Neural cell (in vitro differentiated cells): ENCODE measurements around the gene GPNMB. TPM values are rescaled to one million over a fixed set of nuclear protein-coding genes. Genes with fewer than 3 reads are reported as not detected.

Experiments used
- H2AFZ ChIP-seq: fragments of 200-600, 300-800 bp; sonication (generic), shearing (Covaris generic); 2 replicates; pipeline ENCODE4 v1.6.0; 2014; ENCODE audit warnings: low read depth, mild to moderate bottlenecking, antibody characterized with exemption, low read length, moderate library complexity
- H3F3A ChIP-seq: fragments of 200-600 bp; shearing (Covaris generic); 2 replicates; pipeline ENCODE4 v1.6.1; 2016; ENCODE audit warnings: mild to moderate bottlenecking, moderate library complexity, mixed read lengths, antibody characterized with exemption, low read length; ENCODE audit not compliant: insufficient read depth, poor library complexity, severe bottlenecking
- H3K27ac ChIP-seq: fragments of 200-600, 300-800 bp; sonication (generic), shearing (Covaris generic); 2 replicates; pipeline ENCODE4 v1.5.1; 2014; ENCODE audit warnings: mild to moderate bottlenecking, low read length, moderate library complexity
- H3K27me3 ChIP-seq: fragments of 300-800, 200-600 bp; sonication (generic), shearing (Covaris generic); 2 replicates; pipeline ENCODE4 v1.6.0; 2014; ENCODE audit warnings: mild to moderate bottlenecking, low read depth, low read length, moderate library complexity; ENCODE audit not compliant: insufficient read depth
- H3K36me3 ChIP-seq: fragments of 300-800, 200-600 bp; sonication (generic), shearing (Covaris generic); 2 replicates; pipeline ENCODE4 v1.5.1; 2014; ENCODE audit warnings: mild to moderate bottlenecking, antibody characterized with exemption, low read length, moderate library complexity; ENCODE audit not compliant: insufficient read depth
- H3K4me2 ChIP-seq: fragments of 300-800, 200-600 bp; sonication (generic), shearing (Covaris generic); 2 replicates; pipeline ENCODE4 v1.6.0; 2014; ENCODE audit warnings: mild to moderate bottlenecking, low read length
- H3K4me3 ChIP-seq: fragments of 300-800, 200-600 bp; sonication (generic), shearing (Covaris generic); 2 replicates; pipeline ENCODE4 v1.5.1; 2014; ENCODE audit warnings: mild to moderate bottlenecking, low read length, moderate library complexity
- H3K79me2 ChIP-seq: fragments of 200-600 bp; shearing (Covaris generic); replicated peaks from 2 replicates; pipeline ENCODE4 v1.6.0; 2014; ENCODE audit warnings: mild to moderate bottlenecking, low read length, moderate library complexity; ENCODE audit not compliant: insufficient read depth
- H3K9ac ChIP-seq: fragments of 300-800, 200-600 bp; sonication (generic), shearing (Covaris generic); 2 replicates; pipeline ENCODE4 v1.6.1; 2016; ENCODE audit warnings: mild to moderate bottlenecking, low read length, mixed read lengths
- H3K9me2 ChIP-seq: fragments of 200-600 bp; shearing (Covaris generic); 2 replicates; pipeline ENCODE4 v1.6.1; 2016; ENCODE audit warnings: mild to moderate bottlenecking, low read length, mixed read lengths; ENCODE audit not compliant: insufficient read depth
- H3K9me3 ChIP-seq: fragments of 200-600, 300-800 bp; sonication (generic), shearing (Covaris generic); 2 replicates; pipeline ENCODE4 v1.6.1; 2016; ENCODE audit warnings: mild to moderate bottlenecking, mixed run types, low read length, moderate library complexity, mixed read lengths
- H4K20me1 ChIP-seq: fragments of 200-600 bp; shearing (Covaris generic); 2 replicates; pipeline ENCODE4 v1.6.1; 2016; ENCODE audit warnings: mild to moderate bottlenecking, mixed run types; ENCODE audit not compliant: insufficient read depth
- EP300 ChIP-seq: fragments of 450-650 bp; conservative IDR thresholded peaks from 2 replicates; pipeline ENCODE4 v1.6.1; 2014; ENCODE audit warnings: antibody characterized with exemption, mild to moderate bottlenecking, moderate library complexity; ENCODE audit not compliant: poor library complexity, severe bottlenecking
- EZH2 ChIP-seq: fragments of 200-600, 300-800 bp; shearing (Covaris generic), sonication (generic); IDR thresholded peaks from 2 replicates; pipeline ENCODE4 v1.6.1; 2014; ENCODE audit warnings: antibody characterized with exemption, low read length, borderline replicate concordance, mild to moderate bottlenecking; ENCODE audit not compliant: insufficient read depth, poor library complexity, severe bottlenecking
- MXI1 ChIP-seq: fragments of 450-650 bp; conservative IDR thresholded peaks from 2 replicates; pipeline ENCODE4 v1.6.1; 2014; ENCODE audit warnings: antibody characterized with exemption, mild to moderate bottlenecking; ENCODE audit not compliant: poor library complexity, severe bottlenecking
- POLR2AphosphoS5 ChIP-seq: IDR thresholded peaks from 2 replicates; pipeline ENCODE4 v1.6.1; 2012
- RAD21 ChIP-seq: fragments of 450-650 bp; conservative IDR thresholded peaks from 2 replicates; pipeline ENCODE4 v1.6.1; 2014; ENCODE audit warnings: antibody characterized with exemption, mild to moderate bottlenecking, moderate library complexity
- SMC3 ChIP-seq: fragments of 450-650 bp; conservative IDR thresholded peaks from 2 replicates; pipeline ENCODE4 v1.6.1; 2014; ENCODE audit warnings: antibody characterized with exemption, mild to moderate bottlenecking, moderate library complexity; ENCODE audit not compliant: poor library complexity
- TAF1 ChIP-seq: IDR thresholded peaks from 2 replicates; pipeline ENCODE4 v1.6.1; 2012; ENCODE audit warnings: low read depth
- polyA plus RNA-seq: library from polyadenylated mRNA; depleted of rRNA; stranded (reverse); fragments of >200 nt; gene quantifications from 2 replicates; pipeline ENCODE4 v1.2.3, GENCODE V29; 2014
- TF ChIP-seq, protein P1 (sequence below): IDR thresholded peaks from 2 replicates; pipeline ENCODE4 v1.6.1; 2012; ENCODE audit warnings: borderline replicate concordance
- TF ChIP-seq, protein P2 (sequence below): fragments of 450-650 bp; IDR thresholded peaks from 2 replicates; pipeline ENCODE4 v1.5.1; 2014; ENCODE audit warnings: antibody characterized with exemption, mild to moderate bottlenecking, moderate library complexity; ENCODE audit not compliant: poor library complexity, severe bottlenecking

The GPNMB gene
- polyA plus RNA-seq, 1 donor from 2014 or later: not detected

- TF ChIP-seq EZH2 (no peak), RAD21 (no peak), TAF1 (no peak), POLR2AphosphoS5 (no peak), MXI1 (no peak), EP300 (no peak), SMC3 (no peak)
- TF ChIP-seq, protein P1, sequence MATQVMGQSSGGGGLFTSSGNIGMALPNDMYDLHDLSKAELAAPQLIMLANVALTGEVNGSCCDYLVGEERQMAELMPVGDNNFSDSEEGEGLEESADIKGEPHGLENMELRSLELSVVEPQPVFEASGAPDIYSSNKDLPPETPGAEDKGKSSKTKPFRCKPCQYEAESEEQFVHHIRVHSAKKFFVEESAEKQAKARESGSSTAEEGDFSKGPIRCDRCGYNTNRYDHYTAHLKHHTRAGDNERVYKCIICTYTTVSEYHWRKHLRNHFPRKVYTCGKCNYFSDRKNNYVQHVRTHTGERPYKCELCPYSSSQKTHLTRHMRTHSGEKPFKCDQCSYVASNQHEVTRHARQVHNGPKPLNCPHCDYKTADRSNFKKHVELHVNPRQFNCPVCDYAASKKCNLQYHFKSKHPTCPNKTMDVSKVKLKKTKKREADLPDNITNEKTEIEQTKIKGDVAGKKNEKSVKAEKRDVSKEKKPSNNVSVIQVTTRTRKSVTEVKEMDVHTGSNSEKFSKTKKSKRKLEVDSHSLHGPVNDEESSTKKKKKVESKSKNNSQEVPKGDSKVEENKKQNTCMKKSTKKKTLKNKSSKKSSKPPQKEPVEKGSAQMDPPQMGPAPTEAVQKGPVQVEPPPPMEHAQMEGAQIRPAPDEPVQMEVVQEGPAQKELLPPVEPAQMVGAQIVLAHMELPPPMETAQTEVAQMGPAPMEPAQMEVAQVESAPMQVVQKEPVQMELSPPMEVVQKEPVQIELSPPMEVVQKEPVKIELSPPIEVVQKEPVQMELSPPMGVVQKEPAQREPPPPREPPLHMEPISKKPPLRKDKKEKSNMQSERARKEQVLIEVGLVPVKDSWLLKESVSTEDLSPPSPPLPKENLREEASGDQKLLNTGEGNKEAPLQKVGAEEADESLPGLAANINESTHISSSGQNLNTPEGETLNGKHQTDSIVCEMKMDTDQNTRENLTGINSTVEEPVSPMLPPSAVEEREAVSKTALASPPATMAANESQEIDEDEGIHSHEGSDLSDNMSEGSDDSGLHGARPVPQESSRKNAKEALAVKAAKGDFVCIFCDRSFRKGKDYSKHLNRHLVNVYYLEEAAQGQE: no peak
- TF ChIP-seq, protein P2, sequence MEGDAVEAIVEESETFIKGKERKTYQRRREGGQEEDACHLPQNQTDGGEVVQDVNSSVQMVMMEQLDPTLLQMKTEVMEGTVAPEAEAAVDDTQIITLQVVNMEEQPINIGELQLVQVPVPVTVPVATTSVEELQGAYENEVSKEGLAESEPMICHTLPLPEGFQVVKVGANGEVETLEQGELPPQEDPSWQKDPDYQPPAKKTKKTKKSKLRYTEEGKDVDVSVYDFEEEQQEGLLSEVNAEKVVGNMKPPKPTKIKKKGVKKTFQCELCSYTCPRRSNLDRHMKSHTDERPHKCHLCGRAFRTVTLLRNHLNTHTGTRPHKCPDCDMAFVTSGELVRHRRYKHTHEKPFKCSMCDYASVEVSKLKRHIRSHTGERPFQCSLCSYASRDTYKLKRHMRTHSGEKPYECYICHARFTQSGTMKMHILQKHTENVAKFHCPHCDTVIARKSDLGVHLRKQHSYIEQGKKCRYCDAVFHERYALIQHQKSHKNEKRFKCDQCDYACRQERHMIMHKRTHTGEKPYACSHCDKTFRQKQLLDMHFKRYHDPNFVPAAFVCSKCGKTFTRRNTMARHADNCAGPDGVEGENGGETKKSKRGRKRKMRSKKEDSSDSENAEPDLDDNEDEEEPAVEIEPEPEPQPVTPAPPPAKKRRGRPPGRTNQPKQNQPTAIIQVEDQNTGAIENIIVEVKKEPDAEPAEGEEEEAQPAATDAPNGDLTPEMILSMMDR: no peak
- H3K9ac ChIP-seq: no peak overlapping the region
- H3K9me2 ChIP-seq: no peaks in the 10 kb centered on the region
- H3K79me2 ChIP-seq: no peaks in the 10 kb centered on the region
- H3K4me3 ChIP-seq: no peak overlapping the region
- H3K4me2 ChIP-seq: no peak overlapping the region
- H3K36me3 ChIP-seq: no peaks in the 10 kb centered on the region
- no peaks in the 10 kb centered on the region for H3K27me3 ChIP-seq
- no peak overlapping the region for H2AFZ ChIP-seq
- H4K20me1 ChIP-seq: no peaks in the 10 kb centered on the region
- no peaks in the 10 kb centered on the region for H3K9me3 ChIP-seq
- no peak overlapping the region for H3K27ac ChIP-seq
- no peaks in the 10 kb centered on the region for H3F3A ChIP-seq
Measured at GRCh38 chr7:23216021-23216420, 30.6 kb upstream of the GPNMB start.

GRCh38 chr7:23218196-23218595 is 28.4 kb upstream of the GPNMB start:
- Histone ChIP-seq H3K27ac (no peak overlapping the region), H3K9me2 (no peaks in the 10 kb centered on the region), H3K27me3 (no peaks in the 10 kb centered on the region), H3K36me3 (no peaks in the 10 kb centered on the region), H3K79me2 (no peaks in the 10 kb centered on the region), H4K20me1 (no peaks in the 10 kb centered on the region), H3K4me2 (no peak overlapping the region), H2AFZ (no peak overlapping the region), H3F3A (no peaks in the 10 kb centered on the region), H3K4me3 (no peak overlapping the region), H3K9ac (no peak overlapping the region), H3K9me3 (no peaks in the 10 kb centered on the region)
- TF ChIP-seq POLR2AphosphoS5 (no peak), MXI1 (no peak), RAD21 (no peak), SMC3 (no peak)
- TF ChIP-seq, protein P1: no peak
- TF ChIP-seq, protein P2: no peak
